GM12878 (cell line): ENCODE data around the gene DDX4.
"Not testable (repeated sequence)": the region's sequence is repeated elsewhere in the genome, so short reads cannot be mapped to it uniquely, and the experiment has no call there.

ENCODE experiments used
- BRCA1 ChIP-seq: IDR thresholded peaks from 2 replicates; pipeline ENCODE4 v1.6.1; 2011; ENCODE audit warnings: low read depth, low read length, improper control_type of control experiment
- POLR2A ChIP-seq: IDR thresholded peaks from 2 replicates; pipeline ENCODE4 v1.6.1; 2011; ENCODE audit warnings: low read depth, mild to moderate bottlenecking, low read length
- RAD21 ChIP-seq: IDR thresholded peaks from 2 replicates; pipeline ENCODE4 v1.6.1; 2011; ENCODE audit warnings: mild to moderate bottlenecking, low read depth, low read length, moderate library complexity; ENCODE audit not compliant: insufficient read depth
- ZNF384 ChIP-seq: IDR thresholded peaks from 2 replicates; pipeline ENCODE4 v1.6.1; 2012; ENCODE audit warnings: low read depth, mild to moderate bottlenecking, low read length, improper control_type of control experiment, borderline replicate concordance

GRCh38 chr5:55808814-55809213 lies 71.0 kb downstream of the DDX4 start:
- TF ChIP-seq POLR2A, ZNF384, RAD21, BRCA1: not testable (repeated sequence)
